GM21515 (cell line): ENCODE measurements around the gene SIKE1.
"Not testable (repeated sequence)": the region's sequence is repeated elsewhere in the genome, so short reads cannot be mapped to it uniquely, and the experiment has no call there.

Source experiments
- ATAC-seq: cut with Tn5 transposase; IDR thresholded peaks from one replicate; pipeline ENCODE4 v1.9.1; 2021; ENCODE audit not compliant: unreplicated experiment

The SIKE1 gene

DNA sequence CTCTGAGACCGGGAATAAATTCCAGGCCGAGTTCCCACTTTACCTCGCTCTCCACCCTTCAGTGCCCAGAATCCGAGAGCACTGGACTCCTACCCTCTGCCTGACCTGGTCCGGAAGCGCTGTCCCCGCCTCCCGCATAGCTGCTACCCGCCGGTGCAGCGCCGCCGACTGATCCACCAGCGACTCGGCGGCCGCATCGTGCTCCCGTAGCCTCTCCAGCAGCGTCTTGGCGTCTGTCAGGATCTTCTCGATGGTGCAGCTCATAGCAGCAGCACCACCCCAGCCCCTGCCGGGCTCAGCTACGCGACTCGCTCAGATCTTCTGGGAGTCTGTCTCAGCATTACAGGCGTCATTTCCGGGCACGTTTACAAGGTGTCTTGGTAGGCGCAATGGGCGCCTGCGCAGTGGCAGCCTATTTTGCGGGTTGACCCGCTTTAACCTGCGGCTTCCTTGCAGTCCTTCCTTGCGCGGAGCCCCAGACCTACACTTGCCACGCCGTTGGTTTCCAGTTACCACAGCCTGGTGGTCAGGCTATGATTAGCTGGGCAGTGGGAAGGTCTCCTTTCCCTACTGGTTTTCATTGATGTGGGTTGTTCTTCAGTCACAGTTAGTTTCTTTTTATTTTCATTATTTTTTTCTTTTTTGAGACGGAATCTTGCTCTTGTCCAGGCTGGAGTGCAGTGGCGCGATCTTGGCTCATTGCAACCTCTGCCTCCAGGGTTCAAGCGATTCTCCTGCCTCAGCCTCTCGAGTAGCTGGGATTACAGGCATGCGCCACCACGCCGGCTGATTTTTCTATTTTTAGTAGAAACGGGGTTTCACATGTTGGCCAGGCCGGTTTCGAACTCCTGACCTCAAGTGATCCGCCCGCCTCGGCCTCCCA lies at the start of gene SIKE1:
Gene SIKE1, minus strand, starts transcription at position 342 of the 883 bp plus-strand sequence. Its CDS starts 78 bp downstream, at position 264.
- peak; percentile 98 for ATAC-seq

DNA sequence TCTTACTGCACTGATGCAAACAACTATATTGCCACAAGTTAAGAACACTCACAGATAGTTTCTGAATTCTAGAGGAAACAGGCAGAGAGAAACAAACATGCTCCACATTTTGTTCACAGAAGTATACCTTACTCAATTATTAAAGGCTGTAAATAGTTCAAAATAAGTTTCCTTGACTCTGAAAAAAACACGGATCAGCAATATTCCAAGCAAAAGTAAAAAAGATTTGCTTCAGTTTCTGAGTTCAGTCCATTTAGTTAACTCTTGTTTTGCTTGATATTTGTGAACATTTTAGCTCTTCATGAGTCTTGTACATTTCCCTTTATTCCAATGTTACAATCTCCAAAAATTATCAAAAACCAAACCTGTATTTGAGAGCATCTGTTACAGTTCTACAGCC lies 49.6 kb upstream of the SIKE1 start:
- not testable (repeated sequence) for ATAC-seq

DNA sequence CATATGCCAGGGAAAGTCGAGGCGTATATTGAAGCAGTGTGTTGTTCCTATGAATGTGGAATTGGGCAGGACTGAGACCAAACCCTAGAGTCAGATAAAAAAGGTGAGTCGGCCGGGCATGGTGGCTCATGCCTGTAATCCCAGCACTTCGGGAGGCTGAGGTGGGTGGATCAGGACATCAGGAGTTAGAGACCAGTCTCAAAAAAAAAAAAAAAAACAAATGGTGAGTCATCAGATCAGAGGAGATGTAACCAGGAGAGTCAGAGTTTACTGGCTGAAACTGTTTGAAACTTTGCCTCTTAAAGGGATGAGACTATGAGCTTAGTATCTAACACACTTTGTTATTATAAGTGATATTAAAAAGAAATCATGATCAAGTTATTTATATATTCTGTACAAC lies 47.8 kb upstream of the SIKE1 start:
- no peak for ATAC-seq

GRCh38 chr1:114821978-114822377 lies 41.5 kb upstream of the SIKE1 start:
- no peak for ATAC-seq

- no peak for ATAC-seq
Observed at GRCh38 chr1:114820392-114820791, 39.9 kb upstream of the SIKE1 start.

DNA sequence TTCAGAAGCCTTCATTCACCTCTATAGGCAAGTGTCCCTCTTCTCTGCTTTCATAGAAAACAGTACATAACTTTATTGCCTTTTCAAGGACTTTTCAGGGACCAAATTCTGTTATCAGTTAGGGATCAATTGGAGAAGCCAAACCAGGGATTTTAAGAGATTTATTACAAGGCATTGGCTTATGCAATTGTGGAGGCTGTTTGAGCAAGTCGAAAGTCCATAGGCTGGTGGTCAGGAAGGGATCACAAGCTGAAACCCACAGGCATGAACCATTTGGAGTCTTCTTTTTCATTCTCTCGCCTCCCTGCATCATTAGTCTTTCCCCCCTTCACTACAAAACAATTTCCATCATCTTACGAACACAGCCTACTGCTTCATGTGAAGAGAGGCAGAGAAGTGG lies 39.4 kb upstream of the SIKE1 start:
- no peak for ATAC-seq

DNA sequence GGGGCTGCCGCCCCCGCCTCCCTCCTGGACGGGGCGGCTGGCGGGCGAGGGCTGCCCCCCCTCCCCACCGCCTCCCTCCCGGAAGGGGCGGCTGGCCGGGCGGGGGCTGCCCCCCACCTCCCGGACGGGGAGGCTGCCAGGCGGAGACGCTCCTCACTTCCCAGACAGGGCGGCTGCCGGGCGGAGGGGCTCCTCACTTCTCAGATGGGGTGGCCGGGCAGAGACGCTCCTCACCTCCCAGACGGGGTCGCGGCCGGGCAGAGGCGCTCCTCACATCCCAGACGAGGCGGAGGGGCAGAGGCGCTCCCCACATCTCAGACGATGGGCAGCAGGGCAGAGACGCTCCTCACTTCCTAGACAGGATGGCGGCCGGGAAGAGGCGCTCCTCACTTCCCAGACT lies 24.0 kb upstream of the SIKE1 start:
- not testable (repeated sequence) for ATAC-seq

GRCh38 chr1:114803001-114803400 lies 22.5 kb upstream of the SIKE1 start:
- ATAC-seq: no peak

DNA sequence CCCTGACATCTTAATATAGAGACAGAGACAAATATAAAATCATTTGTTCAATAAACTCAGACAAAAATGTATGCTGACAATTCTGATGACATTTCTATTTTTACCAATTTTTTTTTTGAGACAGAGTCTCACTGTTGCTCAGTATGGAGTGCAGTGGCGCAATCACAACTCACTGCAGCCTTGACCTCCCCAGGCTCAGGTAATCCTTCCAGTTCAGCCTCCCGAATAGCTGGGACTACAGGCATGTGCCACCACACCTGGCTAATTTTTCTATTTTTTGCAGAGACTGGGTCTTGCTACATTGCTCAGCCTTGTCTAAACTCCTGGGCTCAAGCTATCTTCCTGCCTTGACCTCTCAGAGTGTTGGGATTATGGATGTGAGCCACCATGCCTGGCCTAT lies 13.6 kb upstream of the SIKE1 start:
- ATAC-seq: no peak

DNA sequence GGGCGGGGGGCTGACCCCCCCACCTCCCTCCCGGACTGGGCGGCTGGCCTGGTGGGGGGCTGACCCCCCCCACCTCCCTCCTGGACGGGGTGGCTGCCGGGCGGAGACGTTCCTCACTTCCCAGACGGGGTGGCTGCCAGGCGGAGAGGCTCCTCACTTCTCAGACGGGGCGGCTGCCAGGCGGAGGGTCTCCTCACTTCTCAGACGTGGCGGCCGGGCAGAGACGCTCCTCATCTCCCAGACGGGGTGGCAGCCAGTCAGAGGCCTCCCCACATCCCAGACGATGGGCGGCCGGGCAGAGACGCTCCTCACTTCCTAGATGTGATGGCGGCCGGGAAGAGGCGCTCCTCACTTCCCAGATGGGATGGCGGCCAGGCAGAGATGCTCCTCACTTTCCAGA lies 10.1 kb upstream of the SIKE1 start:
- not testable (repeated sequence) for ATAC-seq

- ATAC-seq: not testable (repeated sequence)
Observed at GRCh38 chr1:114786440-114786839, 6.0 kb upstream of the SIKE1 start.

GRCh38 chr1:114782476-114782875 lies 2.0 kb upstream of the SIKE1 start:
- no peak for ATAC-seq

DNA sequence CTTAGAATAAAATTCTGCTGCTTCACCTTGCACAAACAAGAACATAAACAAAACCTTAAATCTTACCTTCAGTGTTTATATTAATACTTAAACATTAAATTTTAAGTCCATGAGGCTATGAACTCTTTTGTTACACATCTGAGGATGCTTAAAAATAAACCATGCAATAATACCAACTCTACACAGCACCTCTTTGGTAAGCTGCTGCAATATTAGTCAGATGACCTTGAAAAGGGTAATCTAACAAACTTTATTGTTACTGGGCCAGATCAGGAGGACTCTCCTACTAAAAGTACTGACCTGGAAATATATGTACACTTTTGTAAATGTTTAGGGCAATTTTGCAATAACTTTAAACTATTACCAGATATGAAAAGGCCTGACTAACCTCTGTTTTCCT lies 763 bp downstream of the SIKE1 start:
- no peak for ATAC-seq

- not testable (repeated sequence) for ATAC-seq
Observed at GRCh38 chr1:114776726-114777125, 3.8 kb downstream of the SIKE1 start.

DNA sequence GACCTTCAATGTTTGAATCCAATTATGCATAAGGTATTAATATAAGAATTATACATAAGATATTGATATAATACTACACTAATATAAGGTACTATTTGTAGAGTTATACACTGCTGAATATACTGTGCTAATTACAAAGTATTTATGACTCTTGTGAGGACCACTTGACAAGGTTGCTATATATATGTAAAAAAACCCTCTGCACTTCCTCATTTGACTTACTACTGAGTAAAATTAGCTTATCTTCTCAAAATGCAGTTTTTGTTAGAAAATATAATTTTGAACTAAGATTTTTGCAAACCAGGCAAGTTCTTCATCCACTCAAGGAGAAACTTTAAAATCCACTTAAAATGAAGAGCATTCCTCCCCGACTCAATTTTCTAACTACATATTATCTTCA lies 8.5 kb downstream of the SIKE1 start:
- no peak for ATAC-seq

GRCh38 chr1:114770989-114771388 lies 9.5 kb downstream of the SIKE1 start:
- no peak for ATAC-seq

DNA sequence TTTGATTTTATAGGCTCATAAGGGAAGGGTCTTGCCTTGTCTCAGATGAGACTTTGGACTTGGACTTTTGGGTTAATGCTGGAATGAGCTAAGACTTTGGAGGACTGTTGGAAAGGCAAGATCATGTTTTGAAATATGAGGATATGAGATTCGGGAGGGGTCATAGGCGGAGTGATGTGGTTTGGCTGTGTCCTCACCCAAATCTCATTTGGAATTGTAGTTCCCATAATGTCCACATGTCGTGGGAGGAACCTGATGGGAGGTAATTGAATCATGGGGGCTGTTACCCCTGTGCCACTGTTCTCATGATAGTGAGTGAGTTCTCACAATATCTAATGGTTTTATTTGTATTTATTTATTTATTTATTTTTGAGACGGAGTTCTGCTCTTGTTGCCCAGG lies 15.8 kb downstream of the SIKE1 start:
- ATAC-seq: no peak

DNA sequence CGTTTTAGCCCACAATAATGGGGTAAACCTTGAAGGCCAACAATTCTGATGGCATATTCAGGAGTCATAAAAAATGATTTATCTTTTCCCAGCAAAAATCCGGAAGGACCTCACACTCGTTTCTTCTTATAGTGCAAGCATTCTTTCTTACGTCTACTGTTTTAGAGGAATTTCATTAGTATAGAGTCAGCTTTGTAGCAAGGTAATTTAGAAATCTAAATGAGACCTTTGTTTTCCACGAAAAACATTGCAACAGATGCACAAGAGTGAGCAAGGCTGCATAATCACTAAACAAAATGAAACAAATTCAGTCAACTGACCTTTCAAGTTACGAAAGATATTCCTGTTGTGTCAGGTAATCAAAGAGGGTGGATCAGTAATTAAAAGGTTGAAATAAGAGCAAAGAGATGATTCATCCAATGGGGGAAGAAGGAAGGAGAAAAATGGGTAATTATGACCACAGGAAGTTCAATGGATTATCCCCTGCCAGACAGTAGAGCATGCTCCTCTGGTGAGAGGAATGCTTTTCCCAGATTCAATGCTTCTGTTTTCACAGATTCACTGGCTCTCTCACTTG lies 22.1 kb downstream of the SIKE1 start:
- no peak for ATAC-seq

GRCh38 chr1:114757455-114758255 lies 22.8 kb downstream of the SIKE1 start, which contains the start of gene CSDE1:
TSS of gene CSDE1 (minus strand) at chr1:114757984. CDS start at chr1:114739890, 18,094 bp downstream.
- ATAC-seq: peak; percentile 84

- peak; percentile 2 for ATAC-seq
Observed at GRCh38 chr1:114756949-114757454, 23.5 kb downstream of the SIKE1 start.
